Measurements from ENCODE around the gene TSHZ1.

TSHZ1 gene

GRCh38 chr18:75269124-75269680, 58.6 kb downstream of the TSHZ1 start:
- no peak for DNase-seq (ENCODE audit: low spot score)

- DNase-seq (ENCODE audit: low spot score) = no peak
These were observed 59.1 kb downstream of the TSHZ1 start for GRCh38 chr18:75269696-75270095.

GRCh38 chr18:75271952-75272351, 61.4 kb downstream of the TSHZ1 start:
- DNase-seq (ENCODE audit: low spot score) = no peak

- DNase-seq (ENCODE audit: low spot score) = no peak
These were observed 63.2 kb downstream of the TSHZ1 start for GRCh38 chr18:75273817-75274216.

- DNase-seq (ENCODE audit: low spot score) = no peak
These were observed 64.6 kb downstream of the TSHZ1 start for GRCh38 chr18:75275226-75275625.

GRCh38 chr18:75276818-75277609, 66.4 kb downstream of the TSHZ1 start:
- no peak for DNase-seq (ENCODE audit: low spot score)

- no peak for DNase-seq (ENCODE audit: low spot score)
These were observed 67.0 kb downstream of the TSHZ1 start for GRCh38 chr18:75277610-75277928.

GRCh38 chr18:75279381-75279780, 68.8 kb downstream of the TSHZ1 start:
- DNase-seq (ENCODE audit: low spot score) = no peak

- no peak for DNase-seq (ENCODE audit: low spot score)
These were observed 70.1 kb downstream of the TSHZ1 start for GRCh38 chr18:75280427-75281280.

GRCh38 chr18:75282746-75283145, 72.1 kb downstream of the TSHZ1 start:
- no peak for DNase-seq (ENCODE audit: low spot score)

- no peak for DNase-seq (ENCODE audit: low spot score)
These were observed 73.1 kb downstream of the TSHZ1 start for GRCh38 chr18:75283731-75284130.

GRCh38 chr18:75284566-75284965, 74.0 kb downstream of the TSHZ1 start:
- DNase-seq (ENCODE audit: low spot score) = no peak

GRCh38 chr18:75285876-75286275, 75.3 kb downstream of the TSHZ1 start:
- no peak for DNase-seq (ENCODE audit: low spot score)

GRCh38 chr18:75287006-75287405, 76.4 kb downstream of the TSHZ1 start:
- DNase-seq (ENCODE audit: low spot score) = no peak

- no peak for DNase-seq (ENCODE audit: low spot score)
These were observed 77.1 kb downstream of the TSHZ1 start for GRCh38 chr18:75287700-75288099.

- DNase-seq (ENCODE audit: low spot score) = no peak
These were observed 79.2 kb downstream of the TSHZ1 start for GRCh38 chr18:75289761-75290160.

GRCh38 chr18:75290737-75291358, 80.3 kb downstream of the TSHZ1 start:
- no peak for DNase-seq (ENCODE audit: low spot score)

- no peak for DNase-seq (ENCODE audit: low spot score)
These were observed 80.9 kb downstream of the TSHZ1 start for GRCh38 chr18:75291460-75291859.

- DNase-seq (ENCODE audit: low spot score) = no peak
These were observed 83.0 kb downstream of the TSHZ1 start for GRCh38 chr18:75293591-75293990.

- DNase-seq (ENCODE audit: low spot score) = no peak
These were observed 87.1 kb downstream of the TSHZ1 start for GRCh38 chr18:75297731-75298130.

- DNase-seq (ENCODE audit: low spot score) = no peak
These were observed 94.3 kb downstream of the TSHZ1 start for GRCh38 chr18:75304678-75305557.

GRCh38 chr18:75305984-75306383, 95.4 kb downstream of the TSHZ1 start:
- DNase-seq (ENCODE audit: low spot score) = no peak

All from HuH-7.5 (cell line).